ENCODE data around the gene TXLNG.
A peak's percentile ranks its signal among the peaks of the same experiment; 100 is the strongest.
"Not testable (repeated sequence)": the region's sequence is repeated elsewhere in the genome, so short reads cannot be mapped to it uniquely, and the experiment has no call there.

TXLNG gene

DNA sequence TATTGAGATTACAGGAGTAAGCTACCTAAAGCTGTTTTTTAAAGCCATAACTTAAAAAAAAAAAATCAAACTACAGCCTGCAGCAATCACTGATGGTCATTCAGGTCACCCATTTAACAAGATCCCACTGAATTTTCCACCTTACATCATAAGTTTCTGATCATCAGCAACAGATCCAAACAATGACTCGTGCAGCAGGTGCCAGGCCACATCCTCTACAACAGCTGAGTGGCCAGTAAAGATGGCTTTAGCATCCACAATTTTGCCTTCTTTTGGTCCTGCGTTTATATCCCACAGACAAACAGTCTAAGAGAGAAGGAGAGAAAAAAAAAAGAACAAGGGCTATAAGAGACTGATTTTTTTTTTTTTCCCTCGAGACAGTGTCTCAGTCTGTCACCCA is 67.3 kb downstream of the TXLNG start:
- H3K4me3 ChIP-seq (ENCODE audit: control insufficient read depth, low read depth, low read length), result no peak overlapping the region
- no peak for TF ChIP-seq CTCF (conservative IDR thresholded peaks at IDR 0.05; ENCODE audit: control insufficient read depth, insufficient read depth, low read depth, low read length)
- no peak for DNase-seq (ENCODE audit: low read depth)

GRCh38 chrX:16855363-16856075 is 69.3 kb downstream of the TXLNG start:
- DNase-seq (ENCODE audit: low read depth), result no peak
- no peak overlapping the region for H3K4me3 ChIP-seq (ENCODE audit: control insufficient read depth, low read depth, low read length)
- TF ChIP-seq CTCF (conservative IDR thresholded peaks at IDR 0.05; ENCODE audit: control insufficient read depth, insufficient read depth, low read depth, low read length), result no peak

DNA sequence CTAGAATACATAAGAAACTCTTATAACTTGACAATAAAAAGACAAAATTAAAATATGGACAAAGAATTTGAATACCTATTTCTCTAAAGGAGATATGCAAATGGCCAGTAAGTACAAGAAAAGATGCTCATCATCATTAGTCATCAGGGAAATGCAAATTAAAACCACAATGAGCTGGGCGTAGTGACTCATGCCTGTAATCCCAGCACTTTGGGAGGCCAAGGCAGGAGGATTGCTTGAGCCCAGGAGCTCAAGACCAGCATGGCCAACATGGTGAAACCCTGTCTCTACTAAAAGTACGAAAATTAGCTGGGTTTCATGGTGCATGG is 69.8 kb downstream of the TXLNG start:
- DNase-seq (ENCODE audit: low read depth), result peak; percentile 85

GRCh38 chrX:16856744-16857143 is 70.5 kb downstream of the TXLNG start:
- no peak overlapping the region for H3K4me3 ChIP-seq (ENCODE audit: control insufficient read depth, low read depth, low read length)
- TF ChIP-seq CTCF (conservative IDR thresholded peaks at IDR 0.05; ENCODE audit: control insufficient read depth, insufficient read depth, low read depth, low read length), result no peak
- DNase-seq (ENCODE audit: low read depth), result no peak

More for the DNA sequence above, 69.8 kb downstream of the TXLNG start:
- H3K4me3 ChIP-seq (ENCODE audit: control insufficient read depth, low read depth, low read length), result not testable (repeated sequence)

- DNase-seq (ENCODE audit: low read depth), result no peak
- no peak for TF ChIP-seq CTCF (conservative IDR thresholded peaks at IDR 0.05; ENCODE audit: control insufficient read depth, insufficient read depth, low read depth, low read length)
- no peak overlapping the region for H3K4me3 ChIP-seq (ENCODE audit: control insufficient read depth, low read depth, low read length)
Measured at GRCh38 chrX:16862829-16863228, 76.6 kb downstream of the TXLNG start.

DNA sequence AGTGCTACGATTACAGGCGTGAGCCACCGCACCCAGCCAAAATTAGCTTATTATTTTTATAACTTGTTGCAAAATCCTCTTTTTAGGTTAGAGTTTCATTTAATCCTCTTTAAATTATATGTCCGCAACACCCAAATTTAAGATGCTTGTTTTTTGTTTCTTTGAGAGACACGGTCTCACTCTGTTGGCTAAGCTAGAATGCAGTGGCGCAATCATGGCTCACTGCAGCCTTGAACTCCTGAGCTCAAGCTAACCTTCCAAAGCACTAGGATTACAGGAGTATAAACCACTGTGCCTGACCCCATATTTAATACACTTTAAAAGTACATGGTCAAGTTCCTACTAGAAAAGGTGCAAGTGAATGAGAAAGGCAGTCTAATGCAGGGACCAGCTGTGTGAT is 81.7 kb downstream of the TXLNG start:
- DNase-seq (ENCODE audit: low read depth), result no peak
- H3K4me3 ChIP-seq (ENCODE audit: control insufficient read depth, low read depth, low read length), result no peak overlapping the region
- no peak for TF ChIP-seq CTCF (conservative IDR thresholded peaks at IDR 0.05; ENCODE audit: control insufficient read depth, insufficient read depth, low read depth, low read length)

- DNase-seq (ENCODE audit: low read depth), result no peak
- peak overlapping the region; percentile 51 for H3K4me3 ChIP-seq (ENCODE audit: control insufficient read depth, low read depth, low read length)
- TF ChIP-seq CTCF (conservative IDR thresholded peaks at IDR 0.05; ENCODE audit: control insufficient read depth, insufficient read depth, low read depth, low read length), result no peak
Measured at GRCh38 chrX:16868920-16869319, 82.7 kb downstream of the TXLNG start.

Data from fibroblast of mammary gland (primary cell).